ENCODE measurements around the gene S100Z.
"Not testable (repeated sequence)": the region's sequence is repeated elsewhere in the genome, so short reads cannot be mapped to it uniquely, and the experiment has no call there.

DNA sequence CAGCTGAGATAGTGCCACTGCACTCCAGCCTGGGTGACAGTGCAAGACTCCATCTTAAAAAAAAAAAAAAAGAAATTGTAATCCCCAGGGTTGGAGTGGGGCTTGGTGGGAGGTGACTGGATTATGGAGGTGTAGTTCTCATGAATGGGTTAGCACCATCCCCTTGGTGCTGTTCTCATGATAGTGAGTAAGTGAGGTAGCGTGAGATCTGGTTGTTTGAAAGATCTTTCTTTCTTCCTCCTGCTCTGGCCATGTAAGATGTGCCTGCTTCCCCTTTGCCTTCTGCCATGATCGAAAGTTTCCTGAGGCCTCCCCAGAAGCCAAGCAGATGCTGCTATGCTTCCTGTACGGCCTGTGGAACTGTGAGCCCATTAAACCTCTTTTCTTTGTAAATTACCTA, 3.9 kb downstream of the S100Z start:
- TF ChIP-seq EZH2 (IDR thresholded peaks at IDR 0.05; ENCODE audit: insufficient read depth, poor library complexity, severe bottlenecking); EZH2phosphoT487 (IDR thresholded peaks at IDR 0.05; ENCODE audit: insufficient read depth, low read depth): not testable (repeated sequence)
